Ammon's horn (tissue), 1 donor: ENCODE measurements around the gene TMEM18.

ENCODE experiments used
- DNase-seq: peaks from one replicate; pipeline ENCODE4 v3.0.0-alpha.2; 2016; ENCODE audit warnings: low spot score

The TMEM18 gene

DNA sequence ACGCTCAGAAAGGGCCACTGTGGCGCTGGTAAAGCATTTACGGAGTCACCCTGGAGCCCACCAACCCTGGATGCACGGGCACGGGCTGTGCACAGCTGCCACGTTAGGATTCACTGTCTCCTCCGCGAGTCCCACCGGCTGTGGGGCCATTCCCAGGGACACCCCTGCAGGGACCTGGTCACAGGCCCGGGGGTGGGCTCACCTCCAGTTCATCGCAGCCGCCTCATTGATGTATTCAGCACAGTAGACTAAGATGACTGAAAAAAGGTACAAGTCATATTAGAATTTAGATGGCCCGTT, 4.7 kb downstream of the TMEM18 start:
- no peak for DNase-seq

DNA sequence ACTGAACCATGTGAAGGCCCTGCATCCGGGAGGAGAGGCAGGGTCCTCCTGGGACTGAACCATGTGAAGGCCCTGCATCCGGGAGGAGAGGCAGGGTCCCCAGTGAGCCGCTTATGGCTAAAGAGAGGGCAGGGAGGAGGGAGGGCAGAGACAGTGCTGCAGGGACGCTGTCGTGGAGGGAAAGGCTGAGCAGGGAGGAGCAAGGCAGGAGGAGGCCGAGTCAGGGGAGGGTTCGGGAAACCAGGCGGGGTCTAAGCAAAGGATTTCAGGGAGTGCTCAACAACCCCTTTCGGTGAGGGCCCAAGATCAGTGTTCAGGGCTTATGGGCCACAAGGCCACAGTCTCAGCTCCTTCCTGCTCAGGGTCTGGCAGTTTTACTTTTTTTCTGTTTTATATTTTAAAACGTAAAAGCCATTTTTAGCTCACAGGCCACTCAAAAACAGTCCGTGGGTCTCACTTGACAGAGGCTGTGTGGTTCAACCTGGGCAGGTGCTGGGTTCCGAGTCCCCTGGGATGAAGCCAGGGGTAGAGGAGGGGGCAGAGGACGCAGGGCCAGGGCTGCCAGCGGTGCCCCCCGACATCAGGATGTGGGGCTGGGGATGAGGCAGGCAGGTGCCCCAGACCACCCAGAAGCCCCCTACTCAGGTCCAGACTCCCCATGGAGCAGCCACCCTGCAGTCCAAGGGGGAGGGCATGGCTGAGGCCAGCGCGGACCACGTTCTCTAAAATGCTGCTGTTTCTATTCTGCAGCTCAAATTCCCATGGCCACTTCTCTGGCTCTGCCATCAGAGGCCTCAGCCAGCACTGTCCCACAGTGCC, 5.2 kb downstream of the TMEM18 start:
- no peak for DNase-seq

GRCh38 chr2:671072-671471, 6.1 kb downstream of the TMEM18 start:
- DNase-seq: no peak

DNA sequence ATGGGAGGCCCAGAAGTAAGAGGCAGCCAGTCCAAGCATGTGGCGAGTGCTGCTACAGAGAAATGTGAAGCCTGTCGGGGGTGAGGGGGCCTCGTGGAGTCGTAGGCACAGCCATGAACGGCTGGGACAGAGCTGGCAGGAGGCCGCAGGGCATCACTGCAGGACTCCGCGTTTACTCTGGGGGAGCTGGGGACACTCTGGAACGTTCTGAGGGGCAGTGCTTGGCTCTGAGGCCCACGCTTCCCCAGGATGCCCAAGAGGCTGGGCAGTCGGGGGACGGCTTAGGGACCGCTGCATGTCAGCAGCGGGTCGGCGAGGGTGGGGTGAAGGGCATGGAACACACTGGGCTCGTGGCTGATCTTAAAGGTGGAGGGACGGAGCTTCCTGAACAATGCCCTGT, 6.6 kb downstream of the TMEM18 start:
- DNase-seq: no peak

GRCh38 chr2:669323-669722, 7.9 kb downstream of the TMEM18 start:
- no peak for DNase-seq

DNA sequence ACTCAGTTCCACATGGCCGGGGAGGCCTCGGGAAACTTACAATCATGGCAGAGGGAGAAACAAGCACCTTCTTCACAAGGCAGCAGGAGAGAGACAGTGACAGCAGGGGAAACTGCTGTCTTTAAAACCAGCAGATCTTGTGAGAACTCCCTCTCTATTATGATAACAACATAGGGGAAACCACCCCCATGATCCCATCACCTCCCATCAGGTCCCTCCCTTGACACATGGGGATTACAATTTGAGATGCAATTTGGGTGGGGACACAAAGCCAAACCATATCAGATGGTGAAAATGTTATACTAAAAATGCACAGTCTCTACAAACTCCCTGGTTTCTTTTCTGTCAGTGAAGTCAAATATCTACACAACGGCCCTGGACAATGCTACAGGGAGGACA, 9.2 kb downstream of the TMEM18 start:
- DNase-seq: no peak

GRCh38 chr2:667332-667999, 9.7 kb downstream of the TMEM18 start:
- peak; percentile 49 for DNase-seq

DNA sequence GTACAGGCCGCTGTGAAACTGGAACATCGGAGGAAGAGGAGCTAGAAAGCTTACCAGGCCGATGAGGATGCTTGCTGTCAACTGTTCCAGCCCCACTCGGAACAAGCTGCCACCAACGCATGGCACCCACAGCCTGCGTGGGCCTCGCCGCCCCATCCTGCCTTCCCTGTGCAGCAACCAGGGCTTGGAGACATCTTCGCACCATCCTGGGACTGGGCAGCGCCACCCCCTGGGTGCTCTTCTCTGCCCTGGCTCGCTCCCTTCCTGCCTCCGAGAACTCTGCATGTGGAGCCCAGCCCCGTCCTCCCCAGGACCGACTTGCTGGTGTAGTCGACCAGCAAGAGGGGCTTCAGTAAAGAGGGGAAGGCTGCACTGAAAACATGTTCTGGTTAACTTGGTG, 10.8 kb downstream of the TMEM18 start:
- no peak for DNase-seq

GRCh38 chr2:665340-666073, 11.7 kb downstream of the TMEM18 start:
- no peak for DNase-seq

DNA sequence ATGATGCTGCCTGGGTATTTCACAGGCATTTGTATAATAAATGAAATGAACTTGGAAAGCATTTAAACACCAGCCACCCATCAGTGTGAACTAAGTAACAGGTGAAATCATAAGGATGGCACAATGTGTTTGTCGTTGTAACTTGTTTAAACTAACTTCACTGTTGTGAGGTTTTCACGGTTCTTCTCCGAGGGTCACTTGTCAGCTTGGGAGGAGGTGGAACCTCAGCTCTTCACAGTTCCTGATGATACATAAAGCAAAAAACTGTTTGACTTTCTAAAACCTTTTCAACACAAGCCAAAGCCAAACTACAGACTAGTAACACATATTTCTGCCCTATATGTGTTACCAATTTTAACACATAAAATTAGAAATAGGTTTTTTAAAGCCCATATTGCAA, 13.1 kb downstream of the TMEM18 start:
- no peak for DNase-seq

DNA sequence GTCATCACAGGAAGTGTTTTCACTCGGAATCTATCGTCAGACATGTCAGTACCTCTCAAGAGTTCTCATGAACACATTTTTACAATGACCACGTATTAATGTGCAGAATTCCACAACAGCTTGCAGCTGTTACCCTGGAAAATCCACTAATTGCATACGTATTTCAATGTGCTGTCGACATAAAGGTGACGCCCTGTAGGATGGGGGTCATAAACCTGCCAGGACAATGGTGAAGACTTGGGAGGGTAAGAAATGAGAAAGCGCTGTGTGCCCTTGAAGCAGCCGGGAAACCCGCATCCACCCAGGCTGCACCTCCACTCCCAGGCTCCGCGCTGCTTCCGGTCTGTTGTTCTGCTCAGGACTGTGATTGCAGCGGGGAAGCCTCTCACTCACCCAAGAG, 14.0 kb downstream of the TMEM18 start:
- DNase-seq: no peak

DNA sequence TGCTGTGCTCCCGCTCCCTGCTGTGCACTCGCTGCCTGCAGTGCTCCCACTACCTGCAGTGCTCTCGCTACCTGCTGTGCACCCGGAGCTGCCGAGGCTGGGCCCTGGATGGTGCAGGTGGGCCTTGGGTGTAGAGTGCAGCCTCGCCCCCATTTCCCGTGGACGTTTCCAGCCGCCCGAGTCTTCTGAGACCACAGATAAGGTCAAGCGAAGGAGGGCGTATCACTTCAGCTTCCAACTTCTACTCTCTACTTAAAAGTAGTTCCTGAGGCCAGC, 15.9 kb downstream of the TMEM18 start:
- DNase-seq: no peak

GRCh38 chr2:660586-661359, 16.4 kb downstream of the TMEM18 start:
- no peak for DNase-seq

DNA sequence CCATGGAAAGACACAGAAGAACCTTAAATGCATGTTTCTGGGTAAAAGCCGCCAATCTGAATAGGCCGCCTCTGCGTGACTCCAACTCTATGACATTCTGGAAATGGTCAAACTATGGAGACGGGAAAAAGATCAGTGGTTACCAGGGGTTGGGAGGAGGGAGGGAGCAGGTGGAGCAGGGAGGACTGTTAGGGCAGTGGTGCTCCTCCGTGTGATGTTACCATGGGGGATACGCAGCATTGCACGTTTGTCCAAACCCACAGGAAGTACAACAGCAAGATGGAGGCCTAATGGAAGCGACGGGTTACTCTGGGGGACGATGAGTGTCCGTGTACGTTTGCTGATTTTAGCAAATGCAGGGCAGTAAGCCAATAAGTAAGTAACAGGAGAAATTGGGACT, 17.2 kb downstream of the TMEM18 start:
- no peak for DNase-seq

DNA sequence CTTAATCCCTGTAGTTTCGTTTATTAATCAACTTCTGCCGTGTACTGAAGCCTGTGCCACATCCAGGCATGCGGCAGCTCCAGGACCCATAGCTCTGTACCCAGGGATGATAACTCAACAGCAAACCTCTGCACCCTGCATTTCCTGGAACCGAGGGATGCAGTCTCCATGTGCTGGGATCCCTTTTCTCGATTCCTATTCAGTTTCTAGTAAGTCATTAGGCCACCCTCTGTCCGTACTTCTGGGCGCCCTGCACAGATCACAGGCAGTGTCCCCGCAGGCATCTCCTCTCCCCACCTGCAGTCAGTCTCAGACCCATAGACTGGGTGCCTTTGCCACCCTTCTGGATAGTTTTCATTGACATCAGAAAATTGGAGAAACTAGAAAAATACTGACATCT, 18.8 kb downstream of the TMEM18 start:
- DNase-seq: no peak

GRCh38 chr2:657766-658165, 19.4 kb downstream of the TMEM18 start:
- no peak for DNase-seq

- DNase-seq: no peak
Measured at GRCh38 chr2:656676-657075, 20.5 kb downstream of the TMEM18 start.

- DNase-seq: no peak
Measured at GRCh38 chr2:655626-656025, 21.6 kb downstream of the TMEM18 start.

DNA sequence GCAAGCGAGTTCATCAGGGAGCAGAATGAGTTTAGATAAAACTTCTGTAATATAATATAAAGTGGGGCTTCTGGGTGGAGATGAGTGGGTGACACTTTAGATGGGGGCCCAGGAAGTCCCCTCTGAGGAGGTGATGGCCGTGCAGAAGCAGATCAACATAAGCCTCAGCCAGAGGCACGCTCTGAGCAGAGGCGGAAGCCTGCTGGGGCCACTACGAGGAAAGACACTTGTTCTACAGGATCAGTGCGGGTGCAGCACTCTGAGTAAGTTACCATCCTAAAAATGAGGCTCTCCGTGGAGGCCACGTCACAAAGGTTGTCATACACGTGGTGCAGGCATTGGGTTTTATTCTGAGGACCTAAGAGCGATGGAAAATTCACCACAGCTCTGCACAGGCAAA, 22.3 kb downstream of the TMEM18 start:
- DNase-seq: no peak

GRCh38 chr2:653645-654425, 23.4 kb downstream of the TMEM18 start:
- no peak for DNase-seq

- DNase-seq: no peak
Measured at GRCh38 chr2:652881-653480, 24.2 kb downstream of the TMEM18 start.

GRCh38 chr2:651951-652373, 25.2 kb downstream of the TMEM18 start:
- DNase-seq: no peak
